RWPE2 (cell line): ENCODE measurements around the gene FBXL19.

Source experiments
- ATAC-seq: fragments of 200-7000 bp; cut with Tn5 transposase; 3 replicates; pipeline ENCODE4 v1.9.1; 2021; ENCODE audit warnings: low read depth
- DNase-seq: peaks from one replicate; pipeline ENCODE4 v3.0.0-alpha.2; 2020; ENCODE audit warnings: low spot score
- H3K27ac ChIP-seq: fragments of 450-650 bp; 2 replicates; pipeline ENCODE4 v1.5.1; 2017; ENCODE audit warnings: mild to moderate bottlenecking; ENCODE audit not compliant: poor library complexity, severe bottlenecking
- H3K27me3 ChIP-seq: fragments of 250-450 bp; sonication (Bioruptor Pico); 2 replicates; pipeline ENCODE4 v1.5.1; 2021; ENCODE audit warnings: mild to moderate bottlenecking, moderate library complexity; ENCODE audit not compliant: insufficient read depth, poor library complexity, severe bottlenecking
- H3K36me3 ChIP-seq: fragments of 250-450 bp; sonication (Bioruptor Pico); 2 replicates; pipeline ENCODE4 v1.5.1; 2020; ENCODE audit warnings: low read depth, mild to moderate bottlenecking, moderate library complexity
- H3K4me1 ChIP-seq: fragments of 250-450 bp; sonication (Bioruptor Pico); 2 replicates; pipeline ENCODE4 v1.5.1; 2021; ENCODE audit warnings: mild to moderate bottlenecking, moderate library complexity; ENCODE audit not compliant: insufficient read depth, poor library complexity, severe bottlenecking
- H3K4me3 ChIP-seq: fragments of 250-450 bp; sonication (Bioruptor Pico); 2 replicates; pipeline ENCODE4 v1.5.1; 2021; ENCODE audit warnings: mild to moderate bottlenecking, moderate library complexity; ENCODE audit not compliant: severe bottlenecking
- H3K9me3 ChIP-seq: fragments of 250-450 bp; sonication (Bioruptor Pico); 2 replicates; pipeline ENCODE4 v1.5.1; 2021; ENCODE audit warnings: mild to moderate bottlenecking, moderate library complexity; ENCODE audit not compliant: severe bottlenecking
- CTCF ChIP-seq: fragments of 450-650 bp; IDR thresholded peaks from one replicate; pipeline ENCODE4 v1.5.1; 2017; ENCODE audit warnings: mild to moderate bottlenecking, moderate library complexity; ENCODE audit not compliant: poor library complexity, severe bottlenecking

Gene FBXL19

GRCh38 chr16:30925632-30925987 lies 2.2 kb downstream of the FBXL19 start:
- Histone ChIP-seq H3K4me3 (no peak overlapping the region), H3K9me3 (no peaks in the 10 kb centered on the region), H3K4me1 (peaks cover 2% of the 10 kb centered on the region), H3K36me3 (peaks cover 3% of the 10 kb centered on the region), H3K27ac (peak overlapping the region; percentile 68), H3K27me3 (no peaks in the 10 kb centered on the region)
- DNase-seq: no peak
- no peak for TF ChIP-seq CTCF
- ATAC-seq: no peak

- Histone ChIP-seq H3K36me3 (peaks cover 9% of the 10 kb centered on the region), H3K27ac (no peak overlapping the region), H3K27me3 (no peaks in the 10 kb centered on the region), H3K9me3 (no peaks in the 10 kb centered on the region), H3K4me3 (no peak overlapping the region), H3K4me1 (peaks cover 2% of the 10 kb centered on the region)
- no peak for ATAC-seq
- no peak for DNase-seq
- no peak for TF ChIP-seq CTCF
Observed at GRCh38 chr16:30925995-30926811, 2.8 kb downstream of the FBXL19 start.

- DNase-seq (no peak), ATAC-seq (no peak)
- H3K27ac ChIP-seq: no peak overlapping the region
- H3K36me3 ChIP-seq: peaks cover 18% of the 10 kb centered on the region
- no peaks in the 10 kb centered on the region for H3K9me3 ChIP-seq
- no peak overlapping the region for H3K4me3 ChIP-seq
- H3K27me3 ChIP-seq: no peaks in the 10 kb centered on the region
- no peak for TF ChIP-seq CTCF
- no peaks in the 10 kb centered on the region for H3K4me1 ChIP-seq
Observed at GRCh38 chr16:30926937-30927788, 3.8 kb downstream of the FBXL19 start.

DNA sequence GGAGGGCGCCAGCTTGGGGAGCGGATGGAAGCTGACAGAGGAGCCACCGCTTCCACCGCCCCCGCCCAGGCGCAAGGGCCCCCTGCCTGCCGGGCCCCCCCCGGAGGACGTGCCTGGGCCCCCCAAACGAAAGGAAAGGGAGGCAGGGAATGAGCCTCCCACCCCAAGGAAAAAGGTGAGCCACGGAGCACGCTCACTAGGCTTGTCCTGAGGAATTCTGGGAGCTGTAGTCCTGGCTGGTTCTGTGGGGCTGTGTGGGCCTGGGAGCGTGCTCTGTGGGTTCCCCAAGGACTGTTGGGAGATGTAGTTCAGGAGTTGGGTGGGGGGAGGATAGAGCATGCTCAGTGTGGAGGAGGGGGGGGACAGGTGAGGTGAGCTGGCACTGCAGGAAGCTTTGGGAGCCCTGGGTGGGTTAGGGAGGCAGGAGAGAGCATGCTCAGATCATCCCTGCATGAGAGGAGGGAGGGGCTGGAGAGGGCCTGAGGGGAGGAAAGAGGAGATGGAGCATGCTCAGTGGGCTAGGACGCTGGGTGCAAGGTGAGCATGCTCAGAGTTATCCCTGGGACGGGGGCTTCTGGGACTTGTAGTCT lies 4.5 kb downstream of the FBXL19 start:
- Histone ChIP-seq H3K36me3 (peaks cover 21% of the 10 kb centered on the region), H3K27me3 (no peaks in the 10 kb centered on the region), H3K27ac (no peak overlapping the region), H3K9me3 (no peaks in the 10 kb centered on the region), H3K4me3 (no peak overlapping the region), H3K4me1 (no peaks in the 10 kb centered on the region)
- peak; percentile 44 for ATAC-seq
- no peak for TF ChIP-seq CTCF
- DNase-seq: no peak
